ENCODE results near the gene CNBD2.

- TF ChIP-seq CTCF (IDR thresholded peaks at IDR 0.05; ENCODE audit: poor library complexity, severe bottlenecking) (no peak), EP300 (conservative IDR thresholded peaks at IDR 0.05; ENCODE audit: poor library complexity, severe bottlenecking) (no peak), REST (IDR thresholded peaks at IDR 0.05; ENCODE audit: borderline replicate concordance) (no peak), MXI1 (conservative IDR thresholded peaks at IDR 0.05; ENCODE audit: poor library complexity, severe bottlenecking) (no peak), EZH2 (IDR thresholded peaks at IDR 0.05; ENCODE audit: borderline replicate concordance, insufficient read depth, low read length, poor library complexity, severe bottlenecking) (no peak), TAF1 (IDR thresholded peaks at IDR 0.05; ENCODE audit: low read depth) (no peak)
Measured at GRCh38 chr20:35952480-35953386, 15.7 kb upstream of the CNBD2 start.

All from neural cell (in vitro differentiated cells).